ENCODE measurements around the gene SPINT2. TPM values are rescaled to one million over a fixed set of nuclear protein-coding genes. Genes with fewer than 3 reads are reported as not detected.

Gene SPINT2
- total RNA-seq, 1 experiment from 2014 or later: 8.9 TPM

- DNase-seq (ENCODE audit: low read depth): no peak
Measured at GRCh38 chr19:38294090-38294489, 29.7 kb downstream of the SPINT2 start.

- peak; percentile 65 for DNase-seq (ENCODE audit: low read depth)
Measured at GRCh38 chr19:38298821-38299680, 34.7 kb downstream of the SPINT2 start.

GRCh38 chr19:38303517-38304351 lies 39.4 kb downstream of the SPINT2 start, which contains the start of gene C19orf33:
Gene C19orf33 (plus strand): TSS chr19:38304251. CDS start chr19:38304262, 11 bp downstream.
- DNase-seq (ENCODE audit: low read depth): no peak

GRCh38 chr19:38304352-38304865 lies 40.0 kb downstream of the SPINT2 start:
- DNase-seq (ENCODE audit: low read depth): no peak

- DNase-seq (ENCODE audit: low read depth): no peak
Measured at GRCh38 chr19:38304866-38305429, 40.6 kb downstream of the SPINT2 start.

GRCh38 chr19:38306236-38306635 lies 41.9 kb downstream of the SPINT2 start:
- no peak for DNase-seq (ENCODE audit: low read depth)

- no peak for DNase-seq (ENCODE audit: low read depth)
Measured at GRCh38 chr19:38307076-38307475, 42.7 kb downstream of the SPINT2 start.

GRCh38 chr19:38307597-38307996 lies 43.2 kb downstream of the SPINT2 start:
- no peak for DNase-seq (ENCODE audit: low read depth)

GRCh38 chr19:38308006-38308766 lies 43.8 kb downstream of the SPINT2 start:
- no peak for DNase-seq (ENCODE audit: low read depth)

- DNase-seq (ENCODE audit: low read depth): no peak
Measured at GRCh38 chr19:38308926-38309614, 44.7 kb downstream of the SPINT2 start.

- DNase-seq (ENCODE audit: low read depth): no peak
Measured at GRCh38 chr19:38309615-38310278, 45.4 kb downstream of the SPINT2 start.

- no peak for DNase-seq (ENCODE audit: low read depth)
Measured at GRCh38 chr19:38310279-38310670, 45.9 kb downstream of the SPINT2 start.

- DNase-seq (ENCODE audit: low read depth): no peak
Measured at GRCh38 chr19:38310986-38311385, 46.6 kb downstream of the SPINT2 start.

GRCh38 chr19:38315657-38316476 lies 51.5 kb downstream of the SPINT2 start, which contains the start of gene YIF1B:
Gene YIF1B (minus strand): TSS chr19:38315947. CDS start chr19:38315917, 30 bp downstream.
- DNase-seq (ENCODE audit: low read depth): peak; percentile 97

- DNase-seq (ENCODE audit: low read depth): no peak
Measured at GRCh38 chr19:38316477-38317067, 52.2 kb downstream of the SPINT2 start.

- no peak for DNase-seq (ENCODE audit: low read depth)
Measured at GRCh38 chr19:38317104-38317612, 52.8 kb downstream of the SPINT2 start.

- no peak for DNase-seq (ENCODE audit: low read depth)
Measured at GRCh38 chr19:38318660-38319059, 54.3 kb downstream of the SPINT2 start.
